ENCODE data around the gene OR52D1.

Gene OR52D1

DNA sequence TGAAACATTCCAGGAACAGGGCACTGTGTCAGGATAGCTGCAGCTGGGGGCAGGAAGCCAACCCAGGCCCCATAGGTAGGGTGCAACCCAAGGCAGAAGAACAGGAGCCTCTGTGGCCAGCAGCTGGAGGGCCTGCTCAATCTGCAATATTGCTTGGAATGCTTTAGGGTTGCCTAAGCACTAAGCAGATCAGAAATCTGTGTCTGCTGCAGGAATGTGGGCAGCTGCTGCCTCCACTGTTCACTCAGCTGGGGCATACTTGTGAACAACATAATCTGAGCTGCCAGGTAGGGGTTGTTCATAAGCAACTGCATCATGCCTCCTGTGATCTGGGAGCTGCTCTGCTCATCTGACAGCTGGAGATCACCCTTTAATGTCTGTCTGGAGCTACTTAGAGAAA lies 26.4 kb downstream of the OR52D1 start:
- no peak for DNase-seq

DNA sequence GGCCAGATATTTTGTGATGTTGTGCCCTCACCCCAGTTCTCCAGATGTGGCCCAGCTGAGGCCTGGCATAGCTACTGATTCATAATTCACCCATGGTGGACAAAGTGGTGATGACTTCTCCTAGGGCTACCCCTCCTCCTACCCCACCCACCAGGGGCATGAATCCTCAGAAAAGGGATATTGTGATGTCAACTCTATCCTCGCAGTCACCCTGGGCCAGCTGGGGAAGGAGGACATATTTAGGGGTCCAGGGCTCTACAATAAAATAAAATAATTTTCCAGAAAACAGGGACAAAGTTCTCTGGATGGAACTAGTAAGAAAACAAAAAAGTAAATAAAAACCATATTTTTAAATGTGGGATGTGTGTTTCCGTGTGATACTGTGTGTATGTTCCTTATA lies 28.1 kb downstream of the OR52D1 start, which contains the start of gene UBQLNL:
UBQLNL (minus strand) TSS at position 101 of the 400 bp plus-strand sequence. CDS start 258 bp downstream, outside the sequence.
- DNase-seq, result no peak

DNA sequence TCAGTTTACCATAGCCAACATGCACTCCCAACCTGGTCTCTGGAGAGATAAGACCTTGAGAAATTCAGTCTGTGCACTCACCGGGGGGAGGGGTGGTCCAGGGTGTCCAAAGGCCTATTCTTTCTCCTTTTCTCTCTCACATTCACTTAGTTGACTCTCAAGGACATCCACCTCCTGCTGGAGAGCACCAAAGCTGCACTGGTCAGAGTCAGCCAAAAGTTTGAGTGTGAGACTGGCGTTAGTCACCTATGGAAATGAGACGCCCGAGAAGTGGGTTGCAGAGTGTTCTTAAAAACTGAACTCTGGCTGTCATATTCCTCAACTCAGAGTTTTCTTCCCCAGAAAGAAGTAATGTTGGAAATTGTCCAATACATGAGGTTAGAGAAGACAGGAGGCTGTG lies 33.1 kb downstream of the OR52D1 start:
- DNase-seq, result no peak

GRCh38 chr11:5522308-5522707 lies 33.8 kb downstream of the OR52D1 start:
- no peak for DNase-seq

- DNase-seq, result no peak
Observed at GRCh38 chr11:5524756-5525155, 36.3 kb downstream of the OR52D1 start.

- DNase-seq, result no peak
Observed at GRCh38 chr11:5527716-5528115, 39.2 kb downstream of the OR52D1 start.

- DNase-seq, result no peak
Observed at GRCh38 chr11:5528495-5528894, 40.0 kb downstream of the OR52D1 start.

GRCh38 chr11:5531053-5531831 lies 42.8 kb downstream of the OR52D1 start:
- no peak for DNase-seq

- DNase-seq, result no peak
Observed at GRCh38 chr11:5534046-5534445, 45.6 kb downstream of the OR52D1 start.

DNA sequence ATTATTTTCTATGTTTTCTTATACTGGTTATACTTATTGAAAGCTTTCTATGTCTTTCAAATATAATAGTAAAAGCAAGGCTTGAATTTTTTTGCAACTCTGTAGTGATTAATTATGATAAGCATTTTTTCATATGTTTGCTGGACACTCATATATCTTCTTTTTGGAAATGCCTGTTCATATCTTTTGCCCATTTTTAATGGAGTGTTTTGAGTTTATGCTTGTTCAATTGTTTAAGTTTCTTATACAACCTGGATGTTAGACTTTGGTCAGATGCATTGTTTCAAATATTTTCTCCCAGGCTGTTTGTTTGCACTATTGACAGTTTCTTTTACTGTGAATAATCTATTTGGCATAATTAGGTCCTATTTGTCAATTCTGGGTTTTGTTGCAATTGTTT lies 48.0 kb downstream of the OR52D1 start:
- no peak for DNase-seq

Data from activated CD8-positive, alpha-beta memory T cell treated with anti-CD3 and anti-CD28 coated beads, Interleukin-2, amount 50 U/mL, for 48 hours (primary cell).